SW 1271 (cell line): ENCODE results near the gene KLK6.

Experiments used
- DNase-seq, 2 experiments: peaks; one replicate each; lab custom pipeline; 2025; lab: John Stamatoyannopoulos, UW

Gene KLK6

DNA sequence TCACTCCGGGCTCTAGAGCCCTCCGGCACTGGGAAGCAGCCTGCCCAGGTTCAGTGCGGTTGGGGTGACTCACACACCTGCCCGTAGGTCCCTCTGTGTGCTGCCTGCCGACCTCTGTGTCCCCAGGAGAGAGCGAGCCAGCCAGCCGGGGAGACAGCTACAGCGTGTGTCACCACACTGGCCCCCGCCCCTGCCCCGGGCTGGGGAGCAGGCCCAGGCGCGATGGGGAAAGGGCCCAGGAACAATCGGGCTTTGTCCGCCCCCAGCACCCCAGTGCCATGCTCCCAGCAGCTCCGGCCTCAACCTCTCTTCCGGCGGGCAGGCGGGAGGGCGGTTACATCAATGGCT lies at the start of gene KLK6:
KLK6 (minus strand) TSS at position 179 of the 348 bp plus-strand sequence. CDS start 1,487 bp downstream, outside the sequence.
- DNase-seq = no peak

DNA sequence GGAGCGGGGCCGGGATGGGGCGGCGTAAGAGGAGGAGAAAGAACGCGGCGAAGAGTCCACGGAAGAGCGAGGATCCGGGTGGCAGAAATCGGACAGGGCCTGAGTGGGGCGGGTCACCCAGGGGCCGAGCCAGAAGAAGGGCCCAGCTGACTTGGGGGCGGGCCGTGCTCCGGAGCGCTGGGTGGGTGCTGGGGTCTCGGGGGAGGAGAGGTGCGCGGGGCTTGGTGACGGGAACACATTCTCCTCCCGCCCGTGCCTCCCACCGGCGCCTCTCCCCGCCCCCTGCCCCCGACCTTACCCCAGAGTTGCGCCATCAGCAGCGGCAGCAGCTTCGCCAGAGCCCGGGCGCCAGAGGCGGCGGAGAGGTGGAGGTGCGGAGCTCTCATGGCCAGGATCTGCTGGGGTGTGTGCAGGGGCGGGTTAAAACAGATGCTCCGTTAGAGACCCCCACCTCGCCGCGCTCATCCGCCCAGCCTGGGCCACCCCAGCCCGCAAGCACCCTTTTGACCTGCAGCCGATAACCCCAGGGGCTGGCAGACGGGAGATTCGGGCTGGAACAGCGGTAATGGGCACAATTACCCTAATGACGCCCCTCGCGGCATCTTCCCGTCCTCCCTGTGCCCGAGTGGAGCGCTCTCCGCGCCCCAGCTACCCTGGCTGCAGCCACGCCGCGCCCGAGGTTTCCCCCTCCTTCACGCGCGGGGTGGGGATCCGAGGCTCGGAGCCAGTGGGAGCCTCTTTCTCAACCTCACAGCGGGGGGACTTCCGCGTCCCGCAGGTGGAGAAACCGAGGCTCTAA lies 49.6 kb upstream of the KLK6 start:
- DNase-seq = no peak

- peak; percentile 36 to 70 for DNase-seq
Measured at GRCh38 chr19:51016798-51017683, 47.6 kb upstream of the KLK6 start.

DNA sequence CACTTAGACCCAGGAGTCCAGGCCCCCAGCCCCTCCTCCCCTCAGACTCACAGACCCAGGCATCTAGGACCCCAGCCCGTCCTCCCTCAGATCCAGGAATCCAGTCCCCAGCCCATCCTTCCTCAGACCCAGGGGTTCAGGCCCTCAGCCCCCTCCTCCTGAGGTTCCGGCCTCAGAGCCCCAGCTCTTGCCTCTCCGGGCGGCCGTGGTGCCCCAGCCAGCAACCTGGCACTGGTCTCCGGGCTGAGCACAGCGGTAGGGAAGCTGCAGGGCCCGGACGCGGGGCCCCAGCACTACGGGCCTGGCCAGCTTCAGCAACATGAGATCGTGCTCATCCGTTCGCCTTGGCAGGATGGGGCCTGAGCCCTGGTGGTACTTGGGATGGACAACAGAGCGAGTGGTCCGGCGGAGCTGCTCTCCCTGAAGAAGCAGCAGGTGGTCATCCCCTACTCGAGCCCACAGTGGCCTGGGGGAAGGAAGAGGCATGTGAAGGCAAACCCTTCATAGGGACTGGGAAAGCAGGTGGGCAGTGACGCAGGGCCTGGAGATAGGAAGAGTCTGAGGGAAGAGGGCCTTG lies 46.4 kb upstream of the KLK6 start:
- no peak for DNase-seq

DNA sequence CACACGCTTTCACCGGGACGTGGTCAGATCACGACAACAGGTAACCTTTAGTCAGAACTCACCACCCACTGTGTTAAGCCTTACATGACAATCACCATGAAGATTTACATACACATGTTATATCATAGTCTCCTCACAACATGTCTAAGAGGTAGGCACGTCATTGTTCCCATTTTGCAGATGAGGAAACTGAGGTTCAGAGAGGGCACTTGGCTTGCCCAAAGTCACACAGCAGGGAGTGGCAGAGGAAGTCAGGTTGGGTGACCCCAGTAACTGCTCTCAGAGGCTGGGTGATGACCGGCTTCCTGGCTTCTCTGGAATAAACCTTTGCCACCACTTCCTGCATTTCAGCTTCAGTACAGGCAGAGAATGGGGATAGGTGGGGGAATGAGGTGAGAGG lies 44.9 kb upstream of the KLK6 start:
- no peak for DNase-seq

GRCh38 chr19:51012661-51013190 lies 43.3 kb upstream of the KLK6 start:
- no peak for DNase-seq

DNA sequence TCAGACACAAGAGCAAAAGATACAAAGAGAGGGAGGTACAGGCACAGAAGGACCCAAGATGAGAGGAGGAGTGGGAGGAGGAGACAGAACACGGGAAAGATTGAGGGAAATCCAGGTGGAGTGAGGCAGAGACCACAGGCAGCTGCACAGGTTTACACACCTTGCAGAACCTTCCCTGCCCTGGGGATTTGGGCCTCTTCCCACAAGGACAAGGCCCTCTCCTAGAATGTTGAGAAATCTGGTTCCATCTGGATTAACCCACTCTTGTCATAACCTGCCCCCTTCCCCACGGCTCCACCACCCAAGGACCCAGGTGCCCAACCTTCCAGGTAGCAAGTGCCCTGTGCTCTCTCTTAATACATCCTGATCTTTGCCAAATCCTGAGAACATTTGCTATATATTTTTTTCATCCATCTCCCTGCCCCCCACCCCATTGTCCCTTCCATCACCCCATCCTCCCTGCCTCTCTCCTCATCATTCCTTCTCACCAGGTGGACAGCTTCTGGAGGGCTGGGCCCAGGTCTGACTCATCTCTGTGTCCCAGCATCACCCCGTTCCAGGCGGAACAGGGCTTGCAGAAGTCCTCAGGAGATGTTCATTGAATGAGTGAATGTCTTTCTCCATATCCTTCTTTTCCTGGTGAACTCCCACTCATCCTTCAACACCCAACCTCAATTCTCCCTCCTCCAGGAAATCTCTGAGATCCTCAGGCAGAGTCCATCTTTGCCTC lies 40.8 kb upstream of the KLK6 start:
- DNase-seq = no peak

- no peak for DNase-seq
Measured at GRCh38 chr19:51009061-51009891, 39.9 kb upstream of the KLK6 start.

GRCh38 chr19:51007488-51007887 lies 38.1 kb upstream of the KLK6 start:
- no peak for DNase-seq

- no peak for DNase-seq
Measured at GRCh38 chr19:51006406-51006805, 37.0 kb upstream of the KLK6 start.

GRCh38 chr19:51005248-51005647 lies 35.9 kb upstream of the KLK6 start:
- DNase-seq = no peak

GRCh38 chr19:51003316-51003715 lies 33.9 kb upstream of the KLK6 start:
- DNase-seq = no peak

DNA sequence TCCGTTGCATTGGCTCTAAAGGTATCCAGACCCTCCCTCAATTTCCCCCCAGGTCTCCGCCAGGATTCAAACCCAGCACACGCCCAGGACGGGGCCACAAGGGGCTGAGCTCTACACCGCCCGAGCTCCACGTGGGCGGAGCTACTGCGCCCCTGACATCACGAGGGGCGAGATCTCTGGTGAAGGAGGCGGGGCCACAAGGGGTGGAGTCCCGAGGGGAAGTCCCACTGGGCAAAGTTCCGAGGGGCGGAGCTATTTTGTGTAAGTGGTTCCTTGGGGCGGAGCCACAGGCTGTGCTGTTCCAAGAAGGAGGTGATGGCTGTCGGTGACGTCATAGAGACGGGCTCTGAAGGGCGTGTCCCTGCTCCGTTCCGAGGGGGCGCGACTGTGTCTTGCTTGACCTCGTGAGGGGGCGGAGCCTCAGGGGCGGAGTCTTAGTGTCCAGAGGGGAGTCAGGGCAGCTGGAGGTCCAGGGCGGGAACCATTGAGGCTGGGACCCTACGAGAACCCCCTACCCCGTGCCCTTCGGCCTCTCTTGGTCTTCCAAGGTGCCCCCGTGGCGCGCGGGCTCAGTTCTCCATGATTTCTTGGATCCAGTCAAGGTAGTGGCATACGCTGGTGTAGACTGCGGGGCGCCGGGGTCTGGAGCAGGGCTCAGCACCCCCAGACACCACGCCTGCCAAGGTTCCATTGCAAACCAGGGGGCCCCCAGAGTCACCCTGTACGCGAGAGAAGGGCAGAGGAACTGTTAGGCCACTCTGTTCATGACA lies 33.3 kb upstream of the KLK6 start:
- peak in 1 of 2 experiments; percentile 31 for DNase-seq

GRCh38 chr19:51002089-51002532 lies 32.7 kb upstream of the KLK6 start:
- no peak for DNase-seq

DNA sequence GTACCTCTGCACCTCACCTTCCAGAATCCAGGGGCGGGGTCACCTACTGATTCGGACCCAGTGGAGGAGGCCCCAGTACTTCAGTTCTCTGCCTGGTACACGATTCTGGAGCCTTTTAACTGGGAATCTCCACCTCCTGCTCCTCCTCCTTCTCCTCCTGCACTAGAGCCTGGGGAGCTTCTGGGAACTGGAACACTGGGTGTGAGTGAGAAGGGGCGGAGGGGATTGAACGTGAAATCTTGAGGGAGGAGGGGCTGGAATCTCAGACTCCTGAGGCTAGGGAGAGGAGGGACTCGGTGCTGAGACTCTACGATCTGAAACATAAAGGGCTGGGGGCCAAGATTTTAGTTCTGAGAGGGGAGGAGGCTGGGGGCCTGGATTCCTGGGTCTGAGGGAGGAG lies 32.1 kb upstream of the KLK6 start, which contains the start of gene KLK8:
KLK8 (minus strand) TSS at position 90 of the 400 bp plus-strand sequence. CDS start 437 bp downstream, outside the sequence.
- no peak for DNase-seq

GRCh38 chr19:51000981-51001380 lies 31.6 kb upstream of the KLK6 start:
- DNase-seq = no peak

- DNase-seq = no peak
Measured at GRCh38 chr19:51000426-51000825, 31.0 kb upstream of the KLK6 start.

- DNase-seq = no peak
Measured at GRCh38 chr19:50998686-50999085, 29.3 kb upstream of the KLK6 start.

DNA sequence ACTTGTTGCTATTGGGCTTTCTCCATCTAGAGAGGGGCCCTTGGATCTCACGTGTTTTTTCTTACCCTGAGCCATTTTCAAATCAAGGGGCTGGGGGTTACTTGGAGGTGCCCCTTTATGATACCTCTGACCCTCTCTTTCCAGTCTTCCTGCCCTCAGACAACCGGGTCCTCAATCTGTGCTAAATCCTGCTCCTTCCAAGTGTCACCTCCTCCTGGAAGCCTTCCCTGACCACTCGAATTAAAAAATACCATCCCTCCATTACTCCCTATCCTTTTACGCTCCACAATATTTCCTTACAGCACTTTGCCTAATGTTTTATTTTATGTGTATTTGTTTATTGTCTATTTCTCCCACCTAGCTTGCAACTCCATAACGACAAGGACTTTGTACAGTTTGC lies 28.7 kb upstream of the KLK6 start:
- DNase-seq = no peak

GRCh38 chr19:50994129-50994528 lies 24.7 kb upstream of the KLK6 start:
- DNase-seq = no peak
